Activated naive CD8-positive, alpha-beta T cell (primary cell): ENCODE results near the gene CTIF.

ENCODE experiments used
- H3K27ac Mint-ChIP-seq: one replicate; pipeline ENCODE4 v1.8.0; 2021; ENCODE audit warnings: mixed read lengths
- H3K27me3 Mint-ChIP-seq: one replicate; pipeline ENCODE4 v1.8.0; 2021; ENCODE audit warnings: mixed read lengths
- H3K36me3 Mint-ChIP-seq: one replicate; pipeline ENCODE4 v1.8.0; 2021; ENCODE audit warnings: mixed read lengths
- H3K4me1 Mint-ChIP-seq: one replicate; pipeline ENCODE4 v1.8.0; 2021; ENCODE audit warnings: low read depth, mixed read lengths
- H3K4me3 Mint-ChIP-seq: one replicate; pipeline ENCODE4 v1.8.0; 2021; ENCODE audit warnings: mild to moderate bottlenecking, mixed read lengths
- H3K9me3 Mint-ChIP-seq: one replicate; pipeline ENCODE4 v1.8.0; 2021; ENCODE audit warnings: low read depth, mixed read lengths

CTIF gene

GRCh38 chr18:48572402-48573126, 33.7 kb downstream of the CTIF start:
- H3K9me3 Mint-ChIP-seq, result no peaks in the 10 kb centered on the region
- H3K27ac Mint-ChIP-seq, result no peak overlapping the region
- H3K36me3 Mint-ChIP-seq, result no peaks in the 10 kb centered on the region
- no peak overlapping the region for H3K4me3 Mint-ChIP-seq
- H3K27me3 Mint-ChIP-seq, result no peaks in the 10 kb centered on the region
- H3K4me1 Mint-ChIP-seq, result no peaks in the 10 kb centered on the region

GRCh38 chr18:48573632-48574283, 34.9 kb downstream of the CTIF start:
- no peaks in the 10 kb centered on the region for H3K27me3 Mint-ChIP-seq
- H3K36me3 Mint-ChIP-seq, result peaks cover 2% of the 10 kb centered on the region
- no peak overlapping the region for H3K27ac Mint-ChIP-seq
- no peak overlapping the region for H3K4me3 Mint-ChIP-seq
- H3K9me3 Mint-ChIP-seq, result no peaks in the 10 kb centered on the region
- no peaks in the 10 kb centered on the region for H3K4me1 Mint-ChIP-seq

- Mint-ChIP-seq H3K4me3 (no peak overlapping the region), H3K36me3 (peaks cover 2% of the 10 kb centered on the region), H3K9me3 (no peaks in the 10 kb centered on the region), H3K27me3 (no peaks in the 10 kb centered on the region), H3K4me1 (no peaks in the 10 kb centered on the region), H3K27ac (no peak overlapping the region)
Observed at GRCh38 chr18:48574667-48575300, 36.0 kb downstream of the CTIF start.

GRCh38 chr18:48575301-48575657, 36.4 kb downstream of the CTIF start:
- Mint-ChIP-seq H3K9me3 (no peaks in the 10 kb centered on the region), H3K27me3 (no peaks in the 10 kb centered on the region), H3K4me1 (no peaks in the 10 kb centered on the region), H3K27ac (no peak overlapping the region), H3K4me3 (no peak overlapping the region), H3K36me3 (peaks cover 2% of the 10 kb centered on the region)

- H3K27me3 Mint-ChIP-seq, result no peaks in the 10 kb centered on the region
- no peaks in the 10 kb centered on the region for H3K4me1 Mint-ChIP-seq
- H3K4me3 Mint-ChIP-seq, result no peak overlapping the region
- H3K27ac Mint-ChIP-seq, result no peak overlapping the region
- H3K36me3 Mint-ChIP-seq, result peaks cover 2% of the 10 kb centered on the region
- H3K9me3 Mint-ChIP-seq, result no peaks in the 10 kb centered on the region
Observed at GRCh38 chr18:48575658-48576456, 37.0 kb downstream of the CTIF start.

GRCh38 chr18:48576457-48576771, 37.6 kb downstream of the CTIF start:
- Mint-ChIP-seq H3K27me3 (no peaks in the 10 kb centered on the region), H3K27ac (no peak overlapping the region), H3K36me3 (peaks cover 2% of the 10 kb centered on the region), H3K4me3 (no peak overlapping the region), H3K4me1 (no peaks in the 10 kb centered on the region), H3K9me3 (no peaks in the 10 kb centered on the region)

GRCh38 chr18:48577478-48578190, 38.8 kb downstream of the CTIF start:
- H3K27me3 Mint-ChIP-seq, result no peaks in the 10 kb centered on the region
- H3K4me3 Mint-ChIP-seq, result no peak overlapping the region
- peaks cover 2% of the 10 kb centered on the region for H3K36me3 Mint-ChIP-seq
- H3K9me3 Mint-ChIP-seq, result no peaks in the 10 kb centered on the region
- no peak overlapping the region for H3K27ac Mint-ChIP-seq
- H3K4me1 Mint-ChIP-seq, result no peaks in the 10 kb centered on the region

- peaks cover 2% of the 10 kb centered on the region for H3K36me3 Mint-ChIP-seq
- no peaks in the 10 kb centered on the region for H3K4me1 Mint-ChIP-seq
- no peaks in the 10 kb centered on the region for H3K27me3 Mint-ChIP-seq
- H3K27ac Mint-ChIP-seq, result no peak overlapping the region
- H3K9me3 Mint-ChIP-seq, result no peaks in the 10 kb centered on the region
- no peak overlapping the region for H3K4me3 Mint-ChIP-seq
Observed at GRCh38 chr18:48578289-48578688, 39.5 kb downstream of the CTIF start.

- Mint-ChIP-seq H3K36me3 (peaks cover 2% of the 10 kb centered on the region), H3K27ac (no peak overlapping the region), H3K9me3 (no peaks in the 10 kb centered on the region), H3K27me3 (no peaks in the 10 kb centered on the region), H3K4me3 (no peak overlapping the region), H3K4me1 (no peaks in the 10 kb centered on the region)
Observed at GRCh38 chr18:48580066-48580465, 41.2 kb downstream of the CTIF start.

GRCh38 chr18:48580782-48581181, 42.0 kb downstream of the CTIF start:
- Mint-ChIP-seq H3K27ac (no peak overlapping the region), H3K27me3 (no peaks in the 10 kb centered on the region), H3K4me3 (no peak overlapping the region), H3K9me3 (no peaks in the 10 kb centered on the region), H3K4me1 (no peaks in the 10 kb centered on the region), H3K36me3 (peaks cover 2% of the 10 kb centered on the region)

GRCh38 chr18:48581206-48581605, 42.4 kb downstream of the CTIF start:
- H3K9me3 Mint-ChIP-seq, result no peaks in the 10 kb centered on the region
- no peak overlapping the region for H3K4me3 Mint-ChIP-seq
- H3K27ac Mint-ChIP-seq, result no peak overlapping the region
- H3K27me3 Mint-ChIP-seq, result no peaks in the 10 kb centered on the region
- peaks cover 2% of the 10 kb centered on the region for H3K36me3 Mint-ChIP-seq
- H3K4me1 Mint-ChIP-seq, result no peaks in the 10 kb centered on the region

GRCh38 chr18:48581941-48582340, 43.1 kb downstream of the CTIF start:
- H3K27me3 Mint-ChIP-seq, result no peaks in the 10 kb centered on the region
- no peak overlapping the region for H3K27ac Mint-ChIP-seq
- no peak overlapping the region for H3K4me3 Mint-ChIP-seq
- peaks cover 2% of the 10 kb centered on the region for H3K36me3 Mint-ChIP-seq
- H3K9me3 Mint-ChIP-seq, result no peaks in the 10 kb centered on the region
- no peaks in the 10 kb centered on the region for H3K4me1 Mint-ChIP-seq

- no peaks in the 10 kb centered on the region for H3K4me1 Mint-ChIP-seq
- no peak overlapping the region for H3K27ac Mint-ChIP-seq
- H3K4me3 Mint-ChIP-seq, result no peak overlapping the region
- no peaks in the 10 kb centered on the region for H3K9me3 Mint-ChIP-seq
- no peaks in the 10 kb centered on the region for H3K27me3 Mint-ChIP-seq
- peaks cover under 1% of the 10 kb centered on the region for H3K36me3 Mint-ChIP-seq
Observed at GRCh38 chr18:48582946-48583345, 44.1 kb downstream of the CTIF start.

GRCh38 chr18:48583573-48583972, 44.7 kb downstream of the CTIF start:
- H3K4me1 Mint-ChIP-seq, result no peaks in the 10 kb centered on the region
- no peaks in the 10 kb centered on the region for H3K27me3 Mint-ChIP-seq
- no peaks in the 10 kb centered on the region for H3K9me3 Mint-ChIP-seq
- no peak overlapping the region for H3K27ac Mint-ChIP-seq
- no peaks in the 10 kb centered on the region for H3K36me3 Mint-ChIP-seq
- H3K4me3 Mint-ChIP-seq, result no peak overlapping the region
